Fibroblast of pulmonary artery (primary cell): ENCODE data around the gene RASA1.

Experiments
- DNase-seq: peaks from one replicate; pipeline ENCODE4 v3.0.0-alpha.2; 2010; ENCODE audit warnings: low read depth
- H3K4me3 ChIP-seq: replicated peaks from 2 replicates; pipeline ENCODE4 v1.5.1; 2011; ENCODE audit warnings: low read depth, mild to moderate bottlenecking, control low read depth, low read length, moderate library complexity
- TF ChIP-seq, protein P1 (sequence below): IDR thresholded peaks from 2 replicates; pipeline ENCODE4 v1.5.1; 2011; ENCODE audit warnings: mild to moderate bottlenecking, control low read depth, low read length, inconsistent platforms; ENCODE audit errors: missing control alignments

The RASA1 gene

DNA sequence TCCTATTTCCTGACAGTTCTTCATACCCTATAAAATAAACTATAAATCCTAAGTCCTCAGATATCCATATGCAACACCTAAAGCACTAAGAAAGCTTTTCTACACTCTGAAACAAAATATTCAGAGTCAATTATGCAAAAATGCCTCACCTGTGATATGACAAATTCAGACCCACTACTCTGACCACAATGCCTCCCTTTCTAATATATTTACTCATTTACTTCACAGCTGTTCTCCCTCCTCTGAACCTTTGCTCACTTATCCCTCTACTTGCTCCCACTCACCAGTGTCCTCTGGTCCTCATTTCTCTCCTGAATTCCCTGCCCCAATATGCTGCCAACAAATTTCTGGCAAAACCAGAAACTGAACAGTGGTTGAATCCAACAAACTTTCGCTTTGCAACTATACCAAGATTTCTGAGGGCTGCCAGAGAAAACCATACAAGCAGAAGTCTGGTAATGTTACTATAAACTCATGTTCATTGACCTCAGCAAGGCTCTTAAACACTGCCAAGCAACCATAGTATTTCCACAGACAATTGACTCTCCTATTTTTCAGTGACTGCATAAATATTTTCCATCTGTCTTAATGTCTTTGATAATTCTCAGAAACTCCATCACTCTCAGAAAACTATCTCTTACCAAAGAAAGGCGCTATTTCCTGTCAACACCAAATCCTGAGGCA, 137.9 kb downstream of the RASA1 start:
- TF ChIP-seq, protein P1, sequence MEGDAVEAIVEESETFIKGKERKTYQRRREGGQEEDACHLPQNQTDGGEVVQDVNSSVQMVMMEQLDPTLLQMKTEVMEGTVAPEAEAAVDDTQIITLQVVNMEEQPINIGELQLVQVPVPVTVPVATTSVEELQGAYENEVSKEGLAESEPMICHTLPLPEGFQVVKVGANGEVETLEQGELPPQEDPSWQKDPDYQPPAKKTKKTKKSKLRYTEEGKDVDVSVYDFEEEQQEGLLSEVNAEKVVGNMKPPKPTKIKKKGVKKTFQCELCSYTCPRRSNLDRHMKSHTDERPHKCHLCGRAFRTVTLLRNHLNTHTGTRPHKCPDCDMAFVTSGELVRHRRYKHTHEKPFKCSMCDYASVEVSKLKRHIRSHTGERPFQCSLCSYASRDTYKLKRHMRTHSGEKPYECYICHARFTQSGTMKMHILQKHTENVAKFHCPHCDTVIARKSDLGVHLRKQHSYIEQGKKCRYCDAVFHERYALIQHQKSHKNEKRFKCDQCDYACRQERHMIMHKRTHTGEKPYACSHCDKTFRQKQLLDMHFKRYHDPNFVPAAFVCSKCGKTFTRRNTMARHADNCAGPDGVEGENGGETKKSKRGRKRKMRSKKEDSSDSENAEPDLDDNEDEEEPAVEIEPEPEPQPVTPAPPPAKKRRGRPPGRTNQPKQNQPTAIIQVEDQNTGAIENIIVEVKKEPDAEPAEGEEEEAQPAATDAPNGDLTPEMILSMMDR: no peak
- H3K4me3 ChIP-seq: no peak overlapping the region
- no peak for DNase-seq

DNA sequence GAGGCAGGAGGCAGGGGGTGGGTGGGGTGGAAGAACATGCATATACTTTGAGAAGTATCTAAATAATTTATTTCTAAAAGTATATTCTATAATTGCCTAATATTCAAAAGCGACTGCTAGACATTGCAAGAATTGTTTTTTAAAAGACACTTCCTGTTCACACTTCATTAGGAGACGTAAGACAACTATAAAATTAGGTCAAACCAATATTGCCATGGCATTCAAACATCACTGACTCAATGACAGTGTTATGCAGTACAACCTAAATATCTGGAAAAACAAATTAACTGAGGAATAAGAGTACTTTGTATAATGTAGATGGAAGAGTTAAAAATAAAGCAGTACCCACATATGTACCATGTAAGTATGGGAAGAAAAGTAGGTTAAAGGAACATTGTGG, 140.5 kb downstream of the RASA1 start:
- no peak overlapping the region for H3K4me3 ChIP-seq
- TF ChIP-seq, protein P1: no peak
- DNase-seq: no peak

DNA sequence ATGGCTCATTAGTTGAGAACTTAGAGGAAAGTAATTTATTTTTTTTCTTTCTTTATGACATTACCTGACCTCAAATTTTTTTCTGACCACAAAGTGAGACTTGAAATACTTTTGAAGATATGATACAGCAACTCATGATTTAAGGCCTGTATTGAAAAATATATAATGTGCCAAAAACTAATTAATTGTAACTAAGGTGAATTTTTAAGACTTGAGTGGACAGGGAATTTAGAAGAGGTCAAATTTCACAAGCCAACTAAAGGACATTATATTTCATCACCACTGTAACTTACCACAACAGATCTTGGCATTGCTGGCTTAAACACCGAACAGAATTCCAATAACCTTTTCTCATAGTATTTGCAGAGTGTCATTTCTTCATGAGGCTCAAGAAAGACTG, 143.2 kb downstream of the RASA1 start:
- peak; percentile 74 for DNase-seq
- TF ChIP-seq, protein P1: no peak

DNA sequence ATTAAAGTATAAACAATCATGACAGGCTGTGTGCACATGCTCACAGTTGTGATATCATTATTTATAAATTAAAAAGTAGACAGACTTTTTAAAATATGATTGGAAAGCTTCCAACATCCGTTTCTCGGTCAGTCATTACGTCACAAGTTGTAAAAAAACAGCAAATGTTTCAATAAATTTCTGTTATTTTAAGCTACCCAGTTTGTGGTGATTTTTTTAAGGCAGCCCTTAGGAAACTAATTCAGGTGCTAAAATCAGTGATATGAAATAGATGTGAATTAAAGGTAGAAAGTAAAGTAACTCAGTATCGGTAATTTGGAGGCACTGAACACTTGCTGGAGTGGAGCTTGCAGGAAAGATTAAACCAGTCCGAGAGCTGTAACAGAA, 143.9 kb downstream of the RASA1 start:
- DNase-seq: peak; percentile 35
- TF ChIP-seq, protein P1: no peak
- H3K4me3 ChIP-seq: peak overlapping the region; percentile 91

More for the DNA sequence above, 143.2 kb downstream of the RASA1 start:
- peak overlapping the region; percentile 91 for H3K4me3 ChIP-seq

DNA sequence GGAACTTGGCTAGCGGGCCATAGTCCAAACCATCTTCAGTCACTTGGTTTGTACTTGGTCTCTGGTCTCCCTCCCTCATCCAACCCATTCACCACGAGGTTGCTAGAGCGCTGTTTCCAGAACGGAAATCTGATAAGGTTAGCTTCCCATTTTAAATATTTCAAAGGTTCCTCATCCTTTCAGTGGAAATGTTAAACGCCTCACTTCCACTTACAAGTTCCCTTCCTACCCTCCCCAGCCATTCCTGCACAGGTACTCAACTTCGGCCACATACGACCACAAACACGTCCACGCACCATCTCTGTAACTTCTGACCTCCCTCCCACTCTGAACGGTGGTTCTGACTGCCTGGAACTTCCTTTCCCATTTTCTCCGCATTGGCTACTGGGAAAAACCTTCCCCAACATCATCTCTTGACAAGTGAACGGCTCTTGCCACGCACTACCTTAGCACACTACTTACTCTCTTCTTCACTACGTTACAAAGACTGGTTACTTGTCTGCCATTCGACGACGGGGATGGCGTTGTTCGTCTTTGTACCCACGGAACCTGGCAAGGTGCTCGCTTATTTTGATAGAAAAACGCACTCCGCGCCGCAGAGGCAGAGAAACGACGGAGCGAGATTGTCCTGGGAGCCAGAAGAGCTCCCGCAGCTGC, 144.4 kb downstream of the RASA1 start:
- peak; percentile 60 for DNase-seq

DNA sequence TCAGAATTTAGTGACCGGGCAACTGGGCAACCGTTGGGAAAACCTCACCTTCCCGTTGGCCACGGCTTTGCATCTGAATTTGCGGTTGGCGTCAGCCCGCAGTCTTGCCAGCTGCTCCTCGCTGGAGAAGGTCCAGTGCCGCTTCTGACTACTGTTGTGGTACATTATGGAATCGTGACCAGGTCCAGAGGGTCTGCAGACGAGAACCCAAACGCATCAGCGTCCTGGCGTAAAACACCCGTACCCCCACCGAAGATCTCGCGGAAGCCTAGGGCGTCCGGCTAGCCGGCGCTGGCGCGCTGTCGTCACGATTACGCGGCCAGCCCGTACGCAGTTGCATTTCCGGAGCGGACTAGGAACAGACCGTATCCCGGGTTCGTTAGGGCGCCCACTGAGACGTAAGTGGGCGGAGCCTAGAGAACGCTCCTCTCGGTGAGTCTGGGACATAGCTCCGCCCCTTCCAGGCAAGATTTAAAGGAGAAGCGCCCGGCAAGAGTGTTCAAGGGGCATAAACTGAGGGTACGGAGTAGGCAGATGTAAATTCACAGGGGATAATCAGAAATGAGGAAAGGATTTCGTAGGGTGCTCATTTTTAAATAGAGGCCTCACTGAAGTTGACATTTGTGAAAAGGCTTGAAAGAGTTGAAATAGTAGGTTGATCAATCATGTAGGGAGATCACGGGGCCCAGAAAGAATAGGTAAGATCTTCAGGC, 145.1 kb downstream of the RASA1 start, which contains the start of gene CCNH:
CCNH (minus strand) TSS at position 301 of the 713 bp plus-strand sequence; CDS start at position 165, 136 bp downstream.
- H3K4me3 ChIP-seq: peak within 1 kb of the TSS; percentile 91

More for the DNA sequence above, 144.4 kb downstream of the RASA1 start:
- TF ChIP-seq, protein P1: no peak
- peak overlapping the region; percentile 91 for H3K4me3 ChIP-seq

More for the DNA sequence above, 145.1 kb downstream of the RASA1 start, which contains the start of gene CCNH:
- TF ChIP-seq, protein P1: no peak
- DNase-seq: peak; percentile 99
